Mucosa of descending colon (tissue), 3 donors: ENCODE measurements around the gene UFSP1. TPM values are rescaled to one million over a fixed set of nuclear protein-coding genes. Genes with fewer than 3 reads are reported as not detected.

Experiments used
- ATAC-seq: fragments of 200-7000 bp; cut with Tn5 transposase; one replicate; pipeline ENCODE4 v1.9.1; 2020; ENCODE audit warnings: mild to moderate bottlenecking, moderate library complexity
- DNase-seq, 3 donors: peaks; one replicate each; pipeline ENCODE4 v3.0.0-alpha.2; 2020
- H3K36me3 ChIP-seq: fragments of 200-600 bp; one replicate; pipeline ENCODE4 v1.8.0; 2021; ENCODE audit warnings: low read depth, mild to moderate bottlenecking
- H3K4me1 ChIP-seq: fragments of 200-600 bp; one replicate; pipeline ENCODE4 v1.8.0; 2021; ENCODE audit warnings: low read depth, mild to moderate bottlenecking
- H3K4me3 ChIP-seq: fragments of 200-600 bp; one replicate; pipeline ENCODE4 v1.8.0; 2021; ENCODE audit warnings: mild to moderate bottlenecking
- H3K9me3 ChIP-seq: fragments of 200-600 bp; one replicate; pipeline ENCODE4 v1.8.0; 2021; ENCODE audit warnings: mild to moderate bottlenecking
- CTCF ChIP-seq: fragments of 200-600 bp; IDR thresholded peaks from one replicate; pipeline ENCODE4 v1.8.0; 2022; ENCODE audit warnings: antibody characterized with exemption, mild to moderate bottlenecking
- intact Hi-C, 2 donors: fragments of 100-400 bp; cut with DNase I in 1 of 2; cut with micrococcal nuclease in 1 of 2; formaldehyde crosslinking; loops; one replicate each; pipeline versions ENCODE4 v1.11.0 to v1.11.1; 2022; cut with DNase I, micrococcal nuclease
- total RNA-seq, 3 donors: library from RNA; stranded (reverse); fragmentation: NEBNext Ultra II Directional in 2 of 3; extraction: Animal tissue kit (Norgen Biotek cat#: 25700) in 2 of 3; gene quantifications; one replicate each; pipeline versions ENCODE4 v1.2.1 to v1.2.4, GENCODE V29; 2021 to 2023
- donor health status: DM: no; HTN: no; CAD: no; lungs with moderate emphysema.
- donor health status: DM: no; HTN: no; CAD: no.
- donor health status: DM: no; HTN: yes; CAD: no.

The UFSP1 gene
- total RNA-seq, 3 donors from 2014 or later: 2.1 to 3.4 (median 3.0) TPM

- Histone ChIP-seq H3K4me3 (no peak overlapping the region), H3K4me1 (peaks cover 9% of the 10 kb centered on the region), H3K9me3 (no peaks in the 10 kb centered on the region), H3K36me3 (peaks cover 8% of the 10 kb centered on the region)
- no peak for ATAC-seq
- TF ChIP-seq CTCF: no peak
- intact Hi-C loops: no loop called here
- DNase-seq: no peak
Observed at GRCh38 chr7:100882785-100883526, 6.6 kb downstream of the UFSP1 start.

- H3K36me3 ChIP-seq: peaks cover 8% of the 10 kb centered on the region
- intact Hi-C loops: no loop called here
- no peak overlapping the region for H3K4me3 ChIP-seq
- ATAC-seq (no peak), DNase-seq (no peak)
- no peak for TF ChIP-seq CTCF
- H3K9me3 ChIP-seq: no peaks in the 10 kb centered on the region
- peaks cover 1% of the 10 kb centered on the region for H3K4me1 ChIP-seq
Observed at GRCh38 chr7:100882201-100882600, 7.3 kb downstream of the UFSP1 start.

GRCh38 chr7:100881136-100881535, 8.4 kb downstream of the UFSP1 start:
- no peak for ATAC-seq
- H3K4me1 ChIP-seq: peaks cover 11% of the 10 kb centered on the region
- peaks cover 5% of the 10 kb centered on the region for H3K36me3 ChIP-seq

GRCh38 chr7:100880645-100881044, 8.9 kb downstream of the UFSP1 start:
- intact Hi-C loops: no loop called here
- peaks cover under 1% of the 10 kb centered on the region for H3K36me3 ChIP-seq
- H3K4me1 ChIP-seq: peaks cover 16% of the 10 kb centered on the region
- no peaks in the 10 kb centered on the region for H3K9me3 ChIP-seq
- ATAC-seq (no peak), DNase-seq (no peak)
- no peak overlapping the region for H3K4me3 ChIP-seq
- no peak for TF ChIP-seq CTCF

More at GRCh38 chr7:100881136-100881535, 8.4 kb downstream of the UFSP1 start:
- no peak overlapping the region for H3K4me3 ChIP-seq
- TF ChIP-seq CTCF: no peak
- no peaks in the 10 kb centered on the region for H3K9me3 ChIP-seq
- DNase-seq: no peak
- intact Hi-C loops: no loop called here

- H3K36me3 ChIP-seq: no peaks in the 10 kb centered on the region
- no peaks in the 10 kb centered on the region for H3K9me3 ChIP-seq
- no peak for TF ChIP-seq CTCF
- H3K4me1 ChIP-seq: peaks cover 16% of the 10 kb centered on the region
- intact Hi-C loops: no loop called here
- no peak overlapping the region for H3K4me3 ChIP-seq
- no peak for ATAC-seq
- no peak for DNase-seq
Observed at GRCh38 chr7:100879685-100880261, 9.7 kb downstream of the UFSP1 start.
